ENCODE data around the gene XIAP.
"Not testable (repeated sequence)": the region's sequence is repeated elsewhere in the genome, so short reads cannot be mapped to it uniquely, and the experiment has no call there.

Gene XIAP

GRCh38 chrX:123873956-123874355 lies 14.1 kb downstream of the XIAP start:
- in situ Hi-C loops (cut with HindIII; ENCODE audit: low sequenced_read_pairs), result no loop called here

GRCh38 chrX:123876177-123876576 lies 16.3 kb downstream of the XIAP start:
- in situ Hi-C loops (cut with HindIII; ENCODE audit: low sequenced_read_pairs), result no loop called here

- in situ Hi-C loops (cut with HindIII; ENCODE audit: low sequenced_read_pairs), result no loop called here
These were observed 17.0 kb downstream of the XIAP start for GRCh38 chrX:123876844-123877243.

GRCh38 chrX:123878252-123878721 lies 18.4 kb downstream of the XIAP start:
- in situ Hi-C loops (cut with HindIII; ENCODE audit: low sequenced_read_pairs), result no loop called here

- in situ Hi-C loops (cut with HindIII; ENCODE audit: low sequenced_read_pairs), result no loop called here
These were observed 21.5 kb downstream of the XIAP start for GRCh38 chrX:123881330-123881729.

- in situ Hi-C loops (cut with HindIII; ENCODE audit: low sequenced_read_pairs), result no loop called here
These were observed 22.5 kb downstream of the XIAP start for GRCh38 chrX:123882391-123882790.

- in situ Hi-C loops (cut with HindIII; ENCODE audit: low sequenced_read_pairs), result no loop called here
These were observed 25.1 kb downstream of the XIAP start for GRCh38 chrX:123884809-123885408.

GRCh38 chrX:123899701-123900100 lies 39.8 kb downstream of the XIAP start:
- in situ Hi-C loops (cut with HindIII; ENCODE audit: low sequenced_read_pairs), result no loop called here

GRCh38 chrX:123903261-123903660 lies 43.4 kb downstream of the XIAP start:
- in situ Hi-C loops (cut with HindIII; ENCODE audit: low sequenced_read_pairs), result not testable (repeated sequence)

GRCh38 chrX:123905332-123905731 lies 45.5 kb downstream of the XIAP start:
- in situ Hi-C loops (cut with HindIII; ENCODE audit: low sequenced_read_pairs), result no loop called here

- in situ Hi-C loops (cut with HindIII; ENCODE audit: low sequenced_read_pairs), result no loop called here
These were observed 46.9 kb downstream of the XIAP start for GRCh38 chrX:123906557-123907316.

- in situ Hi-C loops (cut with HindIII; ENCODE audit: low sequenced_read_pairs), result no loop called here
These were observed 49.7 kb downstream of the XIAP start for GRCh38 chrX:123909523-123909922.

GRCh38 chrX:123917069-123917468 lies 57.2 kb downstream of the XIAP start:
- in situ Hi-C loops (cut with HindIII; ENCODE audit: low sequenced_read_pairs), result no loop called here

GRCh38 chrX:123918106-123918721 lies 58.4 kb downstream of the XIAP start:
- in situ Hi-C loops (cut with HindIII; ENCODE audit: low sequenced_read_pairs), result no loop called here

GRCh38 chrX:123920105-123920785 lies 60.4 kb downstream of the XIAP start:
- in situ Hi-C loops (cut with HindIII; ENCODE audit: low sequenced_read_pairs), result no loop called here

- in situ Hi-C loops (cut with HindIII; ENCODE audit: low sequenced_read_pairs), result no loop called here
These were observed 63.4 kb downstream of the XIAP start for GRCh38 chrX:123923211-123923610.

- in situ Hi-C loops (cut with HindIII; ENCODE audit: low sequenced_read_pairs), result no loop called here
These were observed 64.3 kb downstream of the XIAP start for GRCh38 chrX:123924186-123924585.

- in situ Hi-C loops (cut with HindIII; ENCODE audit: low sequenced_read_pairs), result no loop called here
These were observed 68.0 kb downstream of the XIAP start for GRCh38 chrX:123927845-123928244.

GRCh38 chrX:123932055-123932454 lies 72.2 kb downstream of the XIAP start:
- in situ Hi-C loops (cut with HindIII; ENCODE audit: low sequenced_read_pairs), result not testable (repeated sequence)

- in situ Hi-C loops (cut with HindIII; ENCODE audit: low sequenced_read_pairs), result no loop called here
These were observed 83.2 kb downstream of the XIAP start for GRCh38 chrX:123943074-123943473.

GRCh38 chrX:123943488-123943887 lies 83.6 kb downstream of the XIAP start:
- in situ Hi-C loops (cut with HindIII; ENCODE audit: low sequenced_read_pairs), result no loop called here
